K562 (cell line): ENCODE data around the gene FAM72C. TPM values are rescaled to one million over a fixed set of nuclear protein-coding genes. Genes with fewer than 3 reads are reported as not detected.
"Not testable (repeated sequence)": the region's sequence is repeated elsewhere in the genome, so short reads cannot be mapped to it uniquely, and the experiment has no call there.

ENCODE experiments used
- ATAC-seq: fragments of 200-7000 bp; cut with Tn5 transposase; 3 replicates; pipeline ENCODE4 v1.9.1; 2020; ENCODE audit warnings: moderate library complexity
- BruUV-seq: library from RNA; stranded (reverse); fragments of 400-500 nt; replicated peaks from 2 replicates; lab custom pipeline; 2021; lab: Mats Ljungman, UMichigan
- CTCF ChIA-PET: fragments of 300-600 bp; formaldehyde crosslinking; extraction: SDS; loops from one replicate; lab custom pipeline; 2021; ENCODE audit warnings: low intra/inter-chr PET ratio; lab: Yijun Ruan, JAX
- POLR2A ChIA-PET: fragments of 300-600, 350-650 bp; sonication (Branson Sonifier 250); formaldehyde crosslinking; extraction: SDS; loops from one replicate; lab custom pipeline; 2021; ENCODE audit warnings: antibody characterized with exemption, inconsistent platforms; lab: Yijun Ruan, JAX
- DNase-seq, 4 experiments: peaks; one replicate each; pipeline versions ENCODE4 v3.0.0 to v3.0.0-alpha.2; 2011 to 2018; ENCODE audit warnings: low spot score in 3 of 4, mixed read lengths in 3 of 4; ENCODE audit errors: extremely low read depth in 1 of 4
- FAIRE-seq: peaks from 2 replicates; lab custom pipeline; 2011; peaks lifted over from hg19 to GRCh38; lab: Jason Lieb, UNC
- H2AFZ ChIP-seq: 2 replicates; pipeline ENCODE4 v1.6.0; 2011; ENCODE audit warnings: low read depth, low read length, control low read depth, inconsistent platforms
- H3K27ac ChIP-seq: fragments of 200-600 bp; 3 replicates; pipeline ENCODE4 v1.8.0; 2011; ENCODE audit warnings: low read depth, mild to moderate bottlenecking, control low read depth, inconsistent platforms, low read length, moderate library complexity, mixed read lengths; ENCODE audit errors: extremely low read depth
- H3K27me3 ChIP-seq, 2 experiments: fragments of 300-600 bp in 1 of 2; 2 replicates in 1 of 2; 3 replicates in 1 of 2; pipeline versions ENCODE4 v1.6.0 to v1.8.0; 2011; ENCODE audit warnings: inconsistent platforms in 2 of 2, low read length in 2 of 2, mild to moderate bottlenecking in 1 of 2, mixed read lengths in 1 of 2, moderate library complexity in 1 of 2; ENCODE audit not compliant: control insufficient read depth in 2 of 2, insufficient read depth in 2 of 2
- H3K36me3 ChIP-seq: fragments of 300-600 bp; 3 replicates; pipeline ENCODE4 v1.8.0; 2011; ENCODE audit warnings: mild to moderate bottlenecking, low read length, inconsistent platforms; ENCODE audit not compliant: control insufficient read depth, insufficient read depth
- H3K4me1 ChIP-seq, 2 experiments: fragments of 200-600 bp in 1 of 2; replicated peaks in 1 of 2; 2 replicates in 1 of 2; 3 replicates in 1 of 2; pipeline versions ENCODE4 v1.5.1 to v1.8.0; 2011; ENCODE audit warnings: inconsistent platforms in 2 of 2, low read length in 2 of 2, mild to moderate bottlenecking in 1 of 2, mixed read lengths in 1 of 2, moderate library complexity in 1 of 2; ENCODE audit not compliant: control insufficient read depth in 2 of 2, insufficient read depth in 2 of 2
- H3K4me2 ChIP-seq: 2 replicates; pipeline ENCODE4 v1.6.1; 2011; ENCODE audit warnings: low read length, control low read depth, inconsistent platforms, mixed read lengths; ENCODE audit not compliant: insufficient read depth
- H3K4me3 ChIP-seq: fragments of 200-600 bp; sonication (generic), shearing (Covaris generic); 2 replicates; pipeline ENCODE4 v1.5.1; 2016; ENCODE audit warnings: control low read depth, inconsistent platforms
- H3K79me2 ChIP-seq: fragments of 200-600 bp; 3 replicates; pipeline ENCODE4 v1.8.0; 2011; ENCODE audit warnings: low read length, inconsistent platforms; ENCODE audit not compliant: control insufficient read depth, insufficient read depth
- H3K9ac ChIP-seq, 2 experiments: 2 replicates each; pipeline versions ENCODE4 v1.6.0 to v1.6.1; 2011; ENCODE audit warnings: low read depth in 2 of 2, low read length in 2 of 2, control low read depth in 1 of 2, inconsistent platforms in 1 of 2, mild to moderate bottlenecking in 1 of 2, mixed read lengths in 1 of 2; ENCODE audit not compliant: insufficient read depth in 1 of 2
- H3K9me1 ChIP-seq: one replicate; pipeline ENCODE4 v1.6.0; 2011; ENCODE audit warnings: inconsistent platforms, mild to moderate bottlenecking, low read length, moderate library complexity; ENCODE audit not compliant: control insufficient read depth, insufficient read depth
- H3K9me3 ChIP-seq: replicated peaks from 2 replicates; pipeline ENCODE4 v1.5.1; 2011; ENCODE audit warnings: low read depth, low read length, inconsistent platforms; ENCODE audit not compliant: control insufficient read depth, insufficient read depth
- H4K20me1 ChIP-seq: replicated peaks from 2 replicates; pipeline ENCODE4 v1.6.1; 2011; ENCODE audit warnings: low read length, inconsistent platforms, mixed read lengths; ENCODE audit not compliant: control insufficient read depth, insufficient read depth
- whole genome bisulfite sequencing: fragments of 100-300 bp; shearing (Covaris generic); methylation state at CpG from one replicate; pipeline ENCODE4 v1.1.6; 2016; ENCODE audit warnings: low coverage, mixed read lengths; ENCODE audit not compliant: insufficient coverage; ENCODE audit errors: missing lambda C conversion rate; 5-methylcytosine and 5-hydroxymethylcytosine counted together
- in situ Hi-C: fragments of 300-500 bp; cut with MboI; formaldehyde crosslinking; loops from 4 replicates; pipeline ENCODE4 v1.15.0; 2018; ENCODE audit warnings: inconsistent platforms, mixed read lengths
- intact Hi-C: fragments of 100-400 bp; cut with micrococcal nuclease; formaldehyde crosslinking; loops from 2 replicates; pipeline ENCODE4 v1.14.2; 2022
- polyA plus RNA-seq, 8 experiments: library from polyadenylated mRNA; depleted of rRNA in 4 of 8; stranded (reverse) in 5 of 8; unstranded in 3 of 8; fragments of >200 nt; fragmentation: Nextera tagmentation in 2 of 8; fragmentation: Illumina TruSeq in 1 of 8; extraction: Ambion mirVana in 2 of 8; extraction: Trizol in 1 of 8; gene quantifications; 2 replicates each; pipeline versions ENCODE4 v1.2.1 to v1.2.3, GENCODE V29; 2011 to 2014; ENCODE audit warnings: inconsistent platforms in 1 of 8, missing spikeins in 1 of 8
- total RNA-seq, 7 experiments: library from RNA; depleted of rRNA in 6 of 7; stranded (reverse); fragments of >200 nt in 6 of 7; fragmentation: Illumina TruSeq in 2 of 7; extraction: Trizol in 2 of 7; gene quantifications; 2 replicates each; pipeline versions ENCODE4 v1.2.1 to v1.2.3, GENCODE V29; 2011 to 2021; ENCODE audit warnings: low replicate concordance in 1 of 7

FAM72C gene
- total and polyA plus RNA-seq, 9 of the 15 experiments (the other 6 are each of a cell fraction or from before 2014, with no cell fraction given), result 4.5 to 43.5 (median 19.6) TPM

DNA sequence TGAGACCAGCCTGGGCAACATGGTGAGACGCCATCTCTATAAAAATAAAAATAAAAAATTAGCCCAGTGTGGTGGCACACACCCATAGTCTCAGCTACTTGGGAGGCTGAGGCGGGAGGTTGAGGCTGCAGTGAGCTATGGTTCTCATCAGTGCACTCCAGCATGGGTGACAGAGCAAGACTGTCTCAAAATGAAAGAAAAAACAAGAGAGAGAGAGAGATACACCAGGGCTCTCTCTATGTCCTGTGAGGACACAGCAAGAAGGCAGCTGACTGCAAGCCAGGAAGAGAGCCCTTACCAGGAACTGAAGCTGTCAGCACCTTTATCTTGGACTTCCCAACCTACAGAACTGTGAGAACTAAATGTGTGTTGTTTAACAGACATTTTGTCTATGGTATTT is 32.1 kb downstream of the FAM72C start:
- H3K4me3 ChIP-seq, result not testable (repeated sequence)

GRCh38 chr1:143938922-143939321 is 32.9 kb downstream of the FAM72C start:
- no CpG with 5 or more reads among the region's 2 CpGs for WGBS
- FAIRE-seq, H3K79me2 ChIP-seq, in situ Hi-C loops, ATAC-seq, H3K4me3 ChIP-seq, H3K4me1 ChIP-seq, intact Hi-C loops, H3K9ac ChIP-seq, BruUV-seq, DNase-seq, H3K4me2 ChIP-seq, CTCF ChIA-PET, H3K36me3 ChIP-seq, H3K27ac ChIP-seq, H3K9me3 ChIP-seq, POLR2A ChIA-PET, H3K27me3 ChIP-seq, H3K9me1 ChIP-seq, H2AFZ ChIP-seq, H4K20me1 ChIP-seq: not testable (repeated sequence)

More for the DNA sequence above, 32.1 kb downstream of the FAM72C start:
- H2AFZ ChIP-seq, H3K9me3 ChIP-seq, H3K79me2 ChIP-seq, FAIRE-seq, DNase-seq, H3K27me3 ChIP-seq, intact Hi-C loops, POLR2A ChIA-PET, H3K36me3 ChIP-seq, BruUV-seq, in situ Hi-C loops, CTCF ChIA-PET, H3K9me1 ChIP-seq, H3K9ac ChIP-seq, H3K4me2 ChIP-seq, H3K4me1 ChIP-seq, H3K27ac ChIP-seq, H4K20me1 ChIP-seq: not testable (repeated sequence)
- WGBS, result no CpG with 5 or more reads among the region's 2 CpGs
- ATAC-seq, result peak; percentile 31
